ENCODE data around the gene SHFL. TPM values are rescaled to one million over a fixed set of nuclear protein-coding genes. Genes with fewer than 3 reads are reported as not detected.

Gene SHFL
- total RNA-seq, 5 donors from 2014 or later (not counting 1 experiment from before 2014, with no cell fraction given) = 75.5 to 116 (median 109) TPM

DNA sequence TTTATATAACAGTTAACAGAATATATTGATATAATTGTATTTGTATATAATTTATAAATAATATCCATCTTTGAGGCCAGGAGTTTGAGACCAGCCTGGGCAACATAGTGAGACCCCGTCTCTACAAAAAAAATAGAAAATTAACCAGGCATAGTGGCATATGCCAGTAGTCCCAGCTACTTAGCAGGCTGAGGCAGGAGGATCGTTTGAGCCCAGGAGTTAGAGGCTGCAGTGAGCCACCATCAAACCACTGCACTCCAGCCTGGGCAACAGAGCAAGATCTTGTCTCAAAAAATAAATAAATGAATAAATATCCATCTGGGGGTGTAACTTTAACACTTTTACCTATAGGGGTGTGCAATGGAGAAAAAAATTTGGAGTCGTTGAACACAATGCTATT is 1.3 kb upstream of the SHFL start:
- ATAC-seq (replicated peaks in 1 of 4) (no peak), DNase-seq (no peak)
- H3K27me3 ChIP-seq (replicated peaks in 1 of 2; ENCODE audit: control insufficient read depth in 2 of 2, extremely low read depth in 1 of 2, insufficient read depth in 2 of 2, low read length in 1 of 2) = peaks cover 0 to 3% of the 10 kb centered on the region in 2 experiments
- H3K4me1 ChIP-seq (ENCODE audit: control insufficient read depth in 1 of 2, extremely low read depth in 1 of 2, insufficient read depth in 2 of 2, low read length in 2 of 2) = peaks cover 0 to 20% of the 10 kb centered on the region in 2 experiments
- no peak overlapping the region for H3K4me3 ChIP-seq (ENCODE audit: control insufficient read depth in 1 of 2, extremely low read depth in 1 of 2, low read length in 1 of 2)
- peak overlapping the region; percentile 76 to 86 for H3K27ac Mint-ChIP-seq
- ChIA-PET CTCF (interaction anchor here in 1 of 2 donors (1.3 kb wide), 1 partner anchor 11 kb away, joined by 6 read pairs; no protein-coding TSS in a partner anchor), POLR2A (no interaction called here)
- no CpG with 5 or more reads among the region's 3 CpGs for WGBS (ENCODE audit: insufficient coverage)
- H3K27me3 Mint-ChIP-seq = no peaks in the 10 kb centered on the region
- H3K36me3 ChIP-seq (ENCODE audit: control insufficient read depth in 2 of 2, extremely low read depth in 1 of 2, insufficient read depth in 1 of 2, low read length in 1 of 2) = peaks cover 0 to 8% of the 10 kb centered on the region in 2 donors
- H3K4me3 Mint-ChIP-seq = peak overlapping the region; percentile 85 to 86 (median 85)
- no peaks in the 10 kb centered on the region for H3K9me3 ChIP-seq
- H3K27ac ChIP-seq (ENCODE audit: low read length) = peak overlapping the region; percentile 80
- peaks cover 11% of the 10 kb centered on the region for H3K36me3 Mint-ChIP-seq
- no peaks in the 10 kb centered on the region for H3K9me3 Mint-ChIP-seq
- peaks cover 5 to 13% (median 11%) of the 10 kb centered on the region in 3 donors for H3K4me1 Mint-ChIP-seq

DNA sequence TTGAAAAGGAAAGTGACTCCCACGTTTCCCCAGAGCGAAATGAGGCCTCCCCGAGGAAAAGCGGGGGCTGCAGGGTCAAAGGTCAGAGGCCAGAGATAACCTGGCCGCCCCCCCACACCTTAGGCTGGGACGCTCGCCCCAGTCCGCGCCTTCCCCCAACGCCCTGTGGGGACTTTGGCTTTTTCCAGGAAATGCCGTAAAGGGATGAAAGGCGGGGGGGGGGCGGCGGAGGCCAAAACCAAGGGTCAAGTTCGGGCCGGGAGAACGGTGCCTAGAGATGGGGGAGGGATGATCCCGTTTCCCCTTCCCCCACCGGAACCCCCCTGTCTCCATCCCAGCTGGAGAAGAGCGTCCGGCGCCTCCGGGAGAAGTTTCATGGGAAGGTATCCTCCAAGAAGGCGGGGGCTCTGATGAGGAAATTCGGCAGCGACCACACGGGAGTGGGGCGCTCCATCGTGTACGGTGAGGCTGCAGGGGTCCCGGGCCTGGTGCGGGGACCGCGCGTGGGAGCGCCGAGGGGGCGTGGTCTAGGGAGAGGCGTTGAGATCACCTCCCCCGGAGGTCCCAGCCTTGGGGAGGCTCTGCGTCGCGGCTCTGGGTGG is 575 bp downstream of the SHFL start:
- Mint-ChIP-seq H3K4me1 (peaks cover 6 to 16% (median 11%) of the 10 kb centered on the region in 3 donors), H3K27me3 (no peaks in the 10 kb centered on the region), H3K27ac (peak overlapping the region; percentile 69 to 84), H3K9me3 (no peaks in the 10 kb centered on the region), H3K36me3 (peaks cover 17% of the 10 kb centered on the region), H3K4me3 (peak overlapping the region; percentile 85 to 86 (median 85))
- Histone ChIP-seq H3K4me3 (ENCODE audit: control insufficient read depth in 1 of 2, extremely low read depth in 1 of 2, low read length in 1 of 2) (peak overlapping the region; percentile 92 to 100), H3K9me3 (no peaks in the 10 kb centered on the region), H3K4me1 (ENCODE audit: control insufficient read depth in 1 of 2, extremely low read depth in 1 of 2, insufficient read depth in 2 of 2, low read length in 2 of 2) (peaks cover 0 to 25% of the 10 kb centered on the region in 2 experiments), H3K27me3 (replicated peaks in 1 of 2; ENCODE audit: control insufficient read depth in 2 of 2, extremely low read depth in 1 of 2, insufficient read depth in 2 of 2, low read length in 1 of 2) (peaks cover 0 to 3% of the 10 kb centered on the region in 2 experiments), H3K36me3 (ENCODE audit: control insufficient read depth in 2 of 2, extremely low read depth in 1 of 2, insufficient read depth in 1 of 2, low read length in 1 of 2) (peaks cover 7 to 18% of the 10 kb centered on the region in 2 donors), H3K27ac (ENCODE audit: low read length) (peak overlapping the region; percentile 83)
- DNase-seq (peak in 10 of 35 experiments; percentile 13 to 54 (median 32)), ATAC-seq (replicated peaks in 1 of 4) (no peak)
- CTCF ChIA-PET = no interaction called here
- POLR2A ChIA-PET = interaction anchor here in 1 of 2 donors (0.7 kb wide), 1 partner anchor 319 kb away, joined by 3 read pairs; no protein-coding TSS in a partner anchor
- WGBS (ENCODE audit: insufficient coverage) = 4% methylated on average over 11 of the region's 43 CpGs

DNA sequence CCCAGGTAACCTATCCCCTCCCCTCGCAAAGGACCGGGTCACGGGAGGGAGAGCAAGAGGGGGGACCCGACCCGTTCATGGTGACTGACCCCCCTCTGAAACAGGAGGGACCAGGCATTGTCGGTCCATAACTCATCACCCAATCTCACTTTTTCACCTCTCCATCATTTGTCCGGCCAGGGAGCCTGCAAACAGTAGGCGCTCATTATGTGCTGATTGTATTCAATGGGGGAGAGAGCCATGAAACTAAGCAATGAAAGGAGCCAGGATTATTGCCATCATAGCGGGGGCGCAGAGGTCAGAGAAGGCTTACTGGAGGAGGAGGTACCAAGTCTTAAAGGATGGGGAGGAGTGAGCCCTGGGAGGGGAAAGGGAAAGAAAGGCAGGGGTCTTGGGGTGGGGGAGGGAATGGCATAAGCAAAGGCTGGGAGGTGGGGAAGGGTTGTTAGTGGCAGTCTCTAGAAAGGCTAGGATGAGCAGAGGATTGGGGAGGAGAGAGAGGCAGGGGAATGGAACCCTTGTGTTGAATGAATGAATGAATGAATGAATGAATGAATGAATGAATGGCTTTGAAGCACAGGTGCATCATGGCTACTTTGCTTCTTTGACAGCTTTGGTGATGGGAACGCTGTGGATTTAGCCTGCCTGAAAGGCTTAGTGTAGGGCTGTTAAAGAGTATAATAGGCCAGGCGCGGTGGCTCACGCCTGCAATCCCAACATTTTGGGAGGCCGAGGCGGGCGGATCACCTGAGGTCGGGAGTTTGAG is 1.4 kb downstream of the SHFL start:
- no peak for DNase-seq
- ChIA-PET CTCF (no interaction called here), POLR2A (no interaction called here)
- Mint-ChIP-seq H3K27ac (peak overlapping the region; percentile 69 to 84), H3K4me1 (peaks cover 9 to 19% (median 13%) of the 10 kb centered on the region in 3 donors), H3K36me3 (peaks cover 23% of the 10 kb centered on the region), H3K27me3 (no peaks in the 10 kb centered on the region), H3K9me3 (no peaks in the 10 kb centered on the region), H3K4me3 (peak overlapping the region; percentile 85 to 86 (median 85))
- peak overlapping the region; percentile 92 to 100 for H3K4me3 ChIP-seq (ENCODE audit: control insufficient read depth in 1 of 2, extremely low read depth in 1 of 2, low read length in 1 of 2)
- H3K9me3 ChIP-seq = no peaks in the 10 kb centered on the region
- peaks cover 10 to 25% of the 10 kb centered on the region in 2 donors for H3K36me3 ChIP-seq (ENCODE audit: control insufficient read depth in 2 of 2, extremely low read depth in 1 of 2, insufficient read depth in 1 of 2, low read length in 1 of 2)
- H3K27me3 ChIP-seq (replicated peaks in 1 of 2; ENCODE audit: control insufficient read depth in 2 of 2, extremely low read depth in 1 of 2, insufficient read depth in 2 of 2, low read length in 1 of 2) = peaks cover 0 to 3% of the 10 kb centered on the region in 2 experiments
- no peak for ATAC-seq (replicated peaks in 1 of 4)
- WGBS (ENCODE audit: insufficient coverage) = 94% methylated on average over 5 of the region's 18 CpGs
- peak overlapping the region; percentile 83 for H3K27ac ChIP-seq (ENCODE audit: low read length)
- peaks cover 0 to 25% of the 10 kb centered on the region in 2 experiments for H3K4me1 ChIP-seq (ENCODE audit: control insufficient read depth in 1 of 2, extremely low read depth in 1 of 2, insufficient read depth in 2 of 2, low read length in 2 of 2)

DNA sequence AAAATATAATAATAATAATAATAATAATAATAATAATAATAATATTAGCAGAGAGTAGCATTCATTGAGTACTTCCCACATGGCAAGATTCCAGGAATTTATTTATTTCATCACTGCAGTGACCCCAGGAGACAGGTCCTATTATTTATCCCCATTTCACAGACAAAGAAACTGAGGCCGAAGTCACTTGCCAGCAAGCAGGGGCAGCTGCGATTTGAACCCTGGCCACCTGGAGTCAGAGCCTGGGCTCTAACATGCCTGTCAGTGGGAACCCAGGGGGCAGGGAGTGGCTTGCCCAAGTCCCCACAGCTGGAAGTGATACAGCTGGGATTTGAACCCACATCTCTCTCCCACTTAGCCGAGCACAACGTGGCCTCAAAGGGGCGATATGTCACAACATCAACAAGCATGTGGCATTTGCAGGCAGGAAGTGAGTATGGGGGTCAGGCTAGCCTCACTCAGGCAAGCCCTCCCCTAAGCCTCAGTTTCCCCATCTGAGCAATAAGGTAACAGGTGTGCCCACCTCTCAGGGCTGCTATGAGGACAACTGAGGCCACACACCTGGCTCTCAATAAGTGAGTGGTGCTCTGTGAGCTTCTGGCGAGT is 2.9 kb downstream of the SHFL start:
- Histone ChIP-seq H3K9me3 (no peaks in the 10 kb centered on the region), H3K27me3 (replicated peaks in 1 of 2; ENCODE audit: control insufficient read depth in 2 of 2, extremely low read depth in 1 of 2, insufficient read depth in 2 of 2, low read length in 1 of 2) (peaks cover 0 to 3% of the 10 kb centered on the region in 2 experiments), H3K4me1 (ENCODE audit: control insufficient read depth in 1 of 2, extremely low read depth in 1 of 2, insufficient read depth in 2 of 2, low read length in 2 of 2) (peaks cover 0 to 25% of the 10 kb centered on the region in 2 experiments), H3K36me3 (ENCODE audit: control insufficient read depth in 2 of 2, extremely low read depth in 1 of 2, insufficient read depth in 1 of 2, low read length in 1 of 2) (peaks cover 10 to 37% of the 10 kb centered on the region in 2 donors), H3K4me3 (ENCODE audit: control insufficient read depth in 1 of 2, extremely low read depth in 1 of 2, low read length in 1 of 2) (no peak overlapping the region), H3K27ac (ENCODE audit: low read length) (no peak overlapping the region)
- Mint-ChIP-seq H3K4me3 (no peak overlapping the region), H3K27ac (peak overlapping the region in 1 of 2 donors; percentile 65), H3K9me3 (no peaks in the 10 kb centered on the region), H3K4me1 (peaks cover 9 to 21% (median 16%) of the 10 kb centered on the region in 3 donors), H3K27me3 (no peaks in the 10 kb centered on the region), H3K36me3 (peaks cover 33% of the 10 kb centered on the region)
- ATAC-seq (replicated peaks in 1 of 4) = no peak
- ChIA-PET POLR2A (no interaction called here), CTCF (no interaction called here)
- WGBS (ENCODE audit: insufficient coverage) = 100% methylated on average over 2 of the region's 6 CpGs
- no peak for DNase-seq

DNA sequence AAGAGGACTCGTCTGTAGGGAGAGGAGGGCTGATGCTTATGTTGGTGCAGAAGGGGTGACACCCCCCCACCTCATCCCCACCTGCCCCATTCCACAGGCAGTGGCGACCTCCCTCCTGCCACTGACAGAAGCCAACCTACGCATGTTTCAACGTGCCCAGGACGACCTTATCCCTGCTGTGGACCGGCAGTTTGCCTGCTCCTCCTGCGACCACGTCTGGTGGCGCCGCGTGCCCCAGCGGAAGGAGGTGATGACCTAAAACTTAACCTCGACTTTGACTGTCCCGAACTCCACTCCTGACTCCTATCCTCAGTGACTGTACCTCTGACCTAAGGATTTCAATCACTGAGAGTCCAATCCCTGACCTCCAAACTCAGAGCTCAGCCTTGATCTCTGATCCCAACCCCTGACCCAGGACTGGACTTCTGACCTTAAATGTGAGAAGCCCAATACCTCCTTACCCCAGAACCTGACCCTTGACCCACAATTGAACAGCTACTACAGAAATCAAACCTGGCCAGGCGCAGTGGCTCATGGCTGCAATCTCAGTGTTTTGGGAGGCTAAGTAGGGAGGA is 3.8 kb downstream of the SHFL start:
- WGBS (ENCODE audit: insufficient coverage) = 96% methylated on average over 14 of the region's 15 CpGs
- H3K4me1 ChIP-seq (ENCODE audit: control insufficient read depth in 1 of 2, extremely low read depth in 1 of 2, insufficient read depth in 2 of 2, low read length in 2 of 2) = peaks cover 0 to 25% of the 10 kb centered on the region in 2 experiments
- CTCF ChIA-PET = no interaction called here
- Mint-ChIP-seq H3K9me3 (no peaks in the 10 kb centered on the region), H3K27ac (peak overlapping the region in 1 of 2 donors; percentile 41), H3K4me1 (peaks cover 9 to 21% (median 16%) of the 10 kb centered on the region in 3 donors), H3K27me3 (no peaks in the 10 kb centered on the region), H3K36me3 (peaks cover 33% of the 10 kb centered on the region), H3K4me3 (peak overlapping the region in 1 of 3 donors; percentile 21)
- POLR2A ChIA-PET = interaction anchor here in 1 of 2 donors (0.6 kb wide), 1 partner anchor 23 kb away, joined by 3 read pairs; no protein-coding TSS in a partner anchor
- H3K36me3 ChIP-seq (ENCODE audit: control insufficient read depth in 2 of 2, extremely low read depth in 1 of 2, insufficient read depth in 1 of 2, low read length in 1 of 2) = peaks cover 10 to 37% of the 10 kb centered on the region in 2 donors
- H3K9me3 ChIP-seq = no peaks in the 10 kb centered on the region
- DNase-seq (no peak), ATAC-seq (replicated peaks in 1 of 4) (no peak)
- H3K4me3 ChIP-seq (ENCODE audit: control insufficient read depth in 1 of 2, extremely low read depth in 1 of 2, low read length in 1 of 2) = no peak overlapping the region
- peaks cover 0 to 3% of the 10 kb centered on the region in 2 experiments for H3K27me3 ChIP-seq (replicated peaks in 1 of 2; ENCODE audit: control insufficient read depth in 2 of 2, extremely low read depth in 1 of 2, insufficient read depth in 2 of 2, low read length in 1 of 2)
- H3K27ac ChIP-seq (ENCODE audit: low read length) = no peak overlapping the region

DNA sequence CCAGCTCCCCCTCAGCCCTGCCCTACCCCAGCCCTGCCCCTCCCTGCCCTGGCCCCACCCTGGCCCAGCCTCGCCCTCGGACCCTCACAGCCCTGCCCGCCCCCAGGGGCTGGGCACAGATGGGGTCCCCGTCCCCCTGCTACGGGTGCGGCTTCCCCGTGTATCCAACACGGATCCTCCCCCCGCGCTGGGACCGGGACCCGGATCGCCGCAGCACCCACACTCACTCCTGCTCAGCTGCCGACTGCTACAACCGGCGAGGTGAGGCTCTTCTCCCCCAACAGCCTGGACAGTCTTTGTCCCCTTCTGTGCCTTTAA is 5.2 kb downstream of the SHFL start:
- H3K4me1 Mint-ChIP-seq = peaks cover 9 to 21% (median 17%) of the 10 kb centered on the region in 3 donors
- no peaks in the 10 kb centered on the region for H3K27me3 Mint-ChIP-seq
- WGBS (ENCODE audit: insufficient coverage) = 91% methylated on average over 17 of the region's 17 CpGs
- H3K4me1 ChIP-seq (ENCODE audit: control insufficient read depth in 1 of 2, extremely low read depth in 1 of 2, insufficient read depth in 2 of 2, low read length in 2 of 2) = peaks cover 0 to 25% of the 10 kb centered on the region in 2 experiments
- peaks cover 10 to 37% of the 10 kb centered on the region in 2 donors for H3K36me3 ChIP-seq (ENCODE audit: control insufficient read depth in 2 of 2, extremely low read depth in 1 of 2, insufficient read depth in 1 of 2, low read length in 1 of 2)
- peaks cover 0 to 3% of the 10 kb centered on the region in 2 experiments for H3K27me3 ChIP-seq (replicated peaks in 1 of 2; ENCODE audit: control insufficient read depth in 2 of 2, extremely low read depth in 1 of 2, insufficient read depth in 2 of 2, low read length in 1 of 2)
- H3K9me3 Mint-ChIP-seq = no peaks in the 10 kb centered on the region
- no peak for DNase-seq
- no peak overlapping the region for H3K4me3 Mint-ChIP-seq
- no peaks in the 10 kb centered on the region for H3K9me3 ChIP-seq
- ATAC-seq (replicated peaks in 1 of 4) = no peak
- no peak overlapping the region for H3K27ac ChIP-seq (ENCODE audit: low read length)
- ChIA-PET CTCF (no interaction called here), POLR2A (no interaction called here)
- peak overlapping the region; percentile 16 to 53 for H3K27ac Mint-ChIP-seq
- no peak overlapping the region for H3K4me3 ChIP-seq (ENCODE audit: control insufficient read depth in 1 of 2, extremely low read depth in 1 of 2, low read length in 1 of 2)
- H3K36me3 Mint-ChIP-seq = peaks cover 33% of the 10 kb centered on the region
